ENCODE measurements around the gene PTH2. TPM values are rescaled to one million over a fixed set of nuclear protein-coding genes. Genes with fewer than 3 reads are reported as not detected.

Gene PTH2
- total RNA-seq, 1 experiment from 2014 or later: not detected

Other genes with a start within 250 kb of the PTH2 start
- 0.48 and 0.61 TPM in 2 replicates for gene SLC6A16, start 98.2 kb downstream of the PTH2 start, total RNA-seq (2021)
- not detected in 2 replicates for gene CD37, start 88.0 kb downstream of the PTH2 start, total RNA-seq (2021)
- 55.5 and 55.6 TPM in 2 replicates for gene TEAD2, start 61.0 kb downstream of the PTH2 start, total RNA-seq (2021)
- 0.85 TPM in 1 of 2 replicates, not detected in the other for gene DKKL1, start 59.6 kb downstream of the PTH2 start, total RNA-seq (2021)
- gene KASH5, start 35.2 kb downstream of the PTH2 start, total RNA-seq (2021): 0.39 TPM in 1 of 2 replicates, not detected in the other
- not detected in 2 replicates for gene GFY, start 1.9 kb upstream of the PTH2 start, total RNA-seq (2021)
- 0.68 and 0.70 TPM in 2 replicates for gene SLC17A7, start 18.1 kb upstream of the PTH2 start, total RNA-seq (2021)
- 156 and 184 TPM in 2 replicates for gene PIH1D1, start 28.4 kb upstream of the PTH2 start, total RNA-seq (2021)
- gene ALDH16A1, start 29.8 kb upstream of the PTH2 start, total RNA-seq (2021): 40.9 and 66.8 TPM in 2 replicates
- gene FLT3LG, start 50.8 kb upstream of the PTH2 start, total RNA-seq (2021): 5.1 and 5.3 TPM in 2 replicates
- gene RPL13A, start 64.2 kb upstream of the PTH2 start, total RNA-seq (2021): 2,360 and 3,865 TPM in 2 replicates
- 1,702 and 2,282 TPM in 2 replicates for gene RPS11, start 73.0 kb upstream of the PTH2 start, total RNA-seq (2021)
- 4.8 and 6.7 TPM in 2 replicates for gene FCGRT, start 89.2 kb upstream of the PTH2 start, total RNA-seq (2021)
- gene RCN3, start 104.6 kb upstream of the PTH2 start, total RNA-seq (2021): 0.75 and 0.96 TPM in 2 replicates
- gene NOSIP, start 157.1 kb upstream of the PTH2 start, total RNA-seq (2021): 63.6 and 71.3 TPM in 2 replicates
- 16.2 TPM in 2 replicates for gene PRRG2, start 157.9 kb upstream of the PTH2 start, total RNA-seq (2021)
- gene PRR12, start 167.7 kb upstream of the PTH2 start, total RNA-seq (2021): 40.4 and 41.3 TPM in 2 replicates
- 36.6 and 40.6 TPM in 2 replicates for gene RRAS, start 216.7 kb upstream of the PTH2 start, total RNA-seq (2021)
- gene SCAF1, start 218.8 kb upstream of the PTH2 start, total RNA-seq (2021): 86.9 and 91.3 TPM in 2 replicates
- 181 and 220 TPM in 2 replicates for gene IRF3, start 242.4 kb upstream of the PTH2 start, total RNA-seq (2021)
- 80.3 and 84.8 TPM in 2 replicates for gene BCL2L12, start 242.5 kb upstream of the PTH2 start, total RNA-seq (2021)